ENCODE data around the gene IGF1R. TPM values are rescaled to one million over a fixed set of nuclear protein-coding genes. Genes with fewer than 3 reads are reported as not detected.

IGF1R gene
- total and polyA plus RNA-seq, 2 donors (not counting 3 experiments of a cell fraction or from before 2014, with no cell fraction given) = 16.1 to 59.1 TPM

GRCh38 chr15:98740295-98740694 is 92.0 kb downstream of the IGF1R start:
- TF ChIP-seq POLR2A (IDR thresholded peaks at IDR 0.05; ENCODE audit: low read depth, low read length) = no peak
- no peaks in the 10 kb centered on the region for H3K27me3 ChIP-seq (ENCODE audit: control insufficient read depth in 2 of 2, insufficient read depth in 2 of 2, low read length in 2 of 2)
- peaks cover 42% of the 10 kb centered on the region for H3K79me2 ChIP-seq (ENCODE audit: control insufficient read depth, insufficient read depth, low read length)
- intact Hi-C loops (cut with micrococcal nuclease) (no loop called here), dilution Hi-C loops (cut with MboI; ENCODE audit: extremely low pct_ligation_motif_present, low sequenced_read_pairs) (no loop called here)
- ChIA-PET POLR2A (no interaction called here), CTCF (no interaction called here)
- H3K4me2 ChIP-seq (ENCODE audit: insufficient read depth, low read length) = no peak overlapping the region
- H2AFZ ChIP-seq (ENCODE audit: low read depth, low read length) = no peak overlapping the region
- H3K36me3 ChIP-seq (ENCODE audit: control insufficient read depth in 2 of 2, extremely low read depth in 1 of 2, insufficient read depth in 2 of 2, low read length in 2 of 2) = no peaks in the 10 kb centered on the region
- peaks cover 11% of the 10 kb centered on the region for H3K4me1 ChIP-seq (ENCODE audit: control insufficient read depth, extremely low read depth, insufficient read depth, low read length)
- H3K27ac ChIP-seq (ENCODE audit: insufficient read depth, low read depth, low read length) = no peak overlapping the region
- no peak overlapping the region for H3K9ac ChIP-seq (replicated peaks; ENCODE audit: extremely low read depth, insufficient read depth, low read length)
- FAIRE-seq = no peak
- H3K4me3 ChIP-seq (replicated peaks in 1 of 3; ENCODE audit: insufficient read depth in 1 of 3, low read depth in 1 of 3, low read length in 3 of 3) = no peak overlapping the region
- H4K20me1 ChIP-seq (replicated peaks; ENCODE audit: control insufficient read depth, extremely low read depth, insufficient read depth, low read length) = peaks cover 13% of the 10 kb centered on the region
- BruUV-seq (replicated peaks) = no TSS peak
- no peaks in the 10 kb centered on the region for H3K9me1 ChIP-seq (replicated peaks; ENCODE audit: control insufficient read depth, extremely low read depth, insufficient read depth, low read length)
- no peak for DNase-seq (ENCODE audit: low read depth, low spot score)
- H3K9me3 ChIP-seq (replicated peaks; ENCODE audit: control insufficient read depth, insufficient read depth, low read length) = no peaks in the 10 kb centered on the region

- Histone ChIP-seq H3K27ac (ENCODE audit: insufficient read depth, low read depth, low read length) (no peak overlapping the region), H3K9me1 (replicated peaks; ENCODE audit: control insufficient read depth, extremely low read depth, insufficient read depth, low read length) (no peaks in the 10 kb centered on the region), H3K9ac (replicated peaks; ENCODE audit: extremely low read depth, insufficient read depth, low read length) (no peak overlapping the region), H2AFZ (ENCODE audit: low read depth, low read length) (no peak overlapping the region), H3K9me3 (replicated peaks; ENCODE audit: control insufficient read depth, insufficient read depth, low read length) (no peaks in the 10 kb centered on the region), H4K20me1 (replicated peaks; ENCODE audit: control insufficient read depth, extremely low read depth, insufficient read depth, low read length) (peaks cover 13% of the 10 kb centered on the region), H3K36me3 (ENCODE audit: control insufficient read depth in 2 of 2, extremely low read depth in 1 of 2, insufficient read depth in 2 of 2, low read length in 2 of 2) (no peaks in the 10 kb centered on the region), H3K79me2 (ENCODE audit: control insufficient read depth, insufficient read depth, low read length) (peaks cover 46% of the 10 kb centered on the region), H3K4me3 (replicated peaks in 1 of 3; ENCODE audit: insufficient read depth in 1 of 3, low read depth in 1 of 3, low read length in 3 of 3) (no peak overlapping the region), H3K27me3 (ENCODE audit: control insufficient read depth in 2 of 2, insufficient read depth in 2 of 2, low read length in 2 of 2) (no peaks in the 10 kb centered on the region), H3K4me2 (ENCODE audit: insufficient read depth, low read length) (no peak overlapping the region), H3K4me1 (ENCODE audit: control insufficient read depth, extremely low read depth, insufficient read depth, low read length) (peaks cover 4% of the 10 kb centered on the region)
- no peak for DNase-seq (ENCODE audit: low read depth, low spot score)
- dilution Hi-C loops (cut with MboI; ENCODE audit: extremely low pct_ligation_motif_present, low sequenced_read_pairs) = no loop called here
- intact Hi-C loops (cut with micrococcal nuclease) = no loop called here
- TF ChIP-seq MYC (IDR thresholded peaks at IDR 0.05; ENCODE audit: low read depth, low read length) (no peak), POLR2A (IDR thresholded peaks at IDR 0.05; ENCODE audit: low read depth, low read length) (no peak), MAX (IDR thresholded peaks at IDR 0.05; ENCODE audit: insufficient read depth, insufficient read length) (no peak), POLR2AphosphoS5 (IDR thresholded peaks at IDR 0.05; ENCODE audit: insufficient read depth, low read depth, low read length) (no peak), GATA2 (IDR thresholded peaks at IDR 0.05; ENCODE audit: insufficient read depth, insufficient read length, low read depth, low read length) (no peak), CTCF (IDR thresholded peaks at IDR 0.05; ENCODE audit: extremely low read depth in 1 of 2, insufficient read depth in 1 of 2, low read depth in 1 of 2, low read length in 2 of 2) (no peak), FOS (IDR thresholded peaks at IDR 0.05; ENCODE audit: borderline replicate concordance, insufficient read depth, low read length) (no peak), JUN (IDR thresholded peaks at IDR 0.05; ENCODE audit: borderline replicate concordance, insufficient read depth, insufficient read length, low read depth) (no peak), EZH2 (IDR thresholded peaks at IDR 0.05; ENCODE audit: borderline replicate concordance, low read depth, low read length, severe bottlenecking) (no peak)
- ChIA-PET POLR2A (no interaction called here), CTCF (no interaction called here)
- FAIRE-seq = no peak
- BruUV-seq (replicated peaks) = no TSS peak
These were observed 92.6 kb downstream of the IGF1R start for GRCh38 chr15:98740963-98741362.
